GM19035 (cell line): ENCODE data around the gene MBOAT2.
"Not testable (repeated sequence)": the region's sequence is repeated elsewhere in the genome, so short reads cannot be mapped to it uniquely, and the experiment has no call there.

ENCODE experiments used
- ATAC-seq: cut with Tn5 transposase; IDR thresholded peaks from one replicate; pipeline ENCODE4 v1.9.1; 2021; ENCODE audit not compliant: unreplicated experiment

Gene MBOAT2

GRCh38 chr2:8993196-8993901 lies 10.1 kb downstream of the MBOAT2 start:
- ATAC-seq, result no peak

- no peak for ATAC-seq
These were observed 10.8 kb downstream of the MBOAT2 start for GRCh38 chr2:8992643-8993042.

GRCh38 chr2:8989536-8990079 lies 13.9 kb downstream of the MBOAT2 start:
- ATAC-seq, result no peak

GRCh38 chr2:8987410-8987809 lies 16.1 kb downstream of the MBOAT2 start:
- no peak for ATAC-seq

GRCh38 chr2:8986327-8986976 lies 17.0 kb downstream of the MBOAT2 start:
- no peak for ATAC-seq

GRCh38 chr2:8985561-8986326 lies 17.7 kb downstream of the MBOAT2 start:
- ATAC-seq, result no peak

- no peak for ATAC-seq
These were observed 18.6 kb downstream of the MBOAT2 start for GRCh38 chr2:8984855-8985254.

GRCh38 chr2:8984157-8984556 lies 19.3 kb downstream of the MBOAT2 start:
- ATAC-seq, result no peak

GRCh38 chr2:8983571-8983970 lies 19.9 kb downstream of the MBOAT2 start:
- no peak for ATAC-seq

- no peak for ATAC-seq
These were observed 21.6 kb downstream of the MBOAT2 start for GRCh38 chr2:8981876-8982275.

- ATAC-seq, result no peak
These were observed 23.4 kb downstream of the MBOAT2 start for GRCh38 chr2:8980096-8980495.

- no peak for ATAC-seq
These were observed 25.7 kb downstream of the MBOAT2 start for GRCh38 chr2:8977758-8978157.

- ATAC-seq, result no peak
These were observed 26.8 kb downstream of the MBOAT2 start for GRCh38 chr2:8976442-8977259.

- ATAC-seq, result no peak
These were observed 29.5 kb downstream of the MBOAT2 start for GRCh38 chr2:8974016-8974415.

GRCh38 chr2:8973017-8973416 lies 30.5 kb downstream of the MBOAT2 start:
- not testable (repeated sequence) for ATAC-seq

- not testable (repeated sequence) for ATAC-seq
These were observed 30.9 kb downstream of the MBOAT2 start for GRCh38 chr2:8972535-8972934.

- not testable (repeated sequence) for ATAC-seq
These were observed 34.1 kb downstream of the MBOAT2 start for GRCh38 chr2:8969348-8969747.

GRCh38 chr2:8966123-8966908 lies 37.2 kb downstream of the MBOAT2 start:
- no peak for ATAC-seq

GRCh38 chr2:8965216-8965969 lies 38.1 kb downstream of the MBOAT2 start:
- no peak for ATAC-seq
